Epithelial cell of proximal tubule (primary cell): ENCODE measurements around the gene TKT. TPM values are rescaled to one million over a fixed set of nuclear protein-coding genes. Genes with fewer than 3 reads are reported as not detected.

Experiments used
- DNase-seq: peaks from one replicate; pipeline ENCODE4 v3.0.0-alpha.2; 2011; ENCODE audit warnings: low read depth
- H3K4me3 ChIP-seq: 2 replicates; pipeline ENCODE4 v1.5.1; 2011; ENCODE audit warnings: low read depth, mild to moderate bottlenecking, low read length
- CTCF ChIP-seq: conservative IDR thresholded peaks from 2 replicates; pipeline ENCODE4 v1.5.1; 2012; ENCODE audit warnings: low read depth, mild to moderate bottlenecking, low read length
- total RNA-seq: library from RNA; depleted of rRNA; stranded (reverse); fragments of >200 nt; gene quantifications from 2 replicates; pipeline ENCODE4 v1.2.3, GENCODE V29; 2015

TKT gene
- total RNA-seq, 1 donor from 2014 or later: 403 TPM

DNA sequence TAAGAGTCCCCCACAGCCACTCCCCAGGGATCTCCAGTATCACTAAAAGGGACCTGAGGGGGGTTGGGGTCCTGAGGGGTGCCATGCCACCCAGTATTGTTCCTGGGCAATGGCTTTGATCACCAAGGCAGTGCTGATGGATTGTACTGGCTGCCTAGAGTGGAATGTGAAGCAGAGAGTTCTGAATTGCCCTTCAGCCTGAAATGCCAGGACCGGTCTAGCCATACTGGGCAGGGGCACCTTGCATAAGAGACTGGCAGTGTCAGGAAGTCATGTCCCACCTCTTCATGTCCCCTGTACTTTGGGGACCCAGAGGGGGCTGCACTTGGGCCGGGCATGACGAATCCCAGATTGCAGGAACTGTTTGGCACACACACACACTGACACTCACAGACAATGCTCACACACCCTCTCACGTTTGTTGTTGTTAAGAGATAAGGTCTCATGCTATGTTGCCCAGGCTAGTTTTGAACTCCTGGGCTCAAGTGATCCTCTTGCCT is 4.5 kb upstream of the TKT start:
- no peak for DNase-seq
- H3K4me3 ChIP-seq: no peak overlapping the region
- TF ChIP-seq CTCF: no peak

DNA sequence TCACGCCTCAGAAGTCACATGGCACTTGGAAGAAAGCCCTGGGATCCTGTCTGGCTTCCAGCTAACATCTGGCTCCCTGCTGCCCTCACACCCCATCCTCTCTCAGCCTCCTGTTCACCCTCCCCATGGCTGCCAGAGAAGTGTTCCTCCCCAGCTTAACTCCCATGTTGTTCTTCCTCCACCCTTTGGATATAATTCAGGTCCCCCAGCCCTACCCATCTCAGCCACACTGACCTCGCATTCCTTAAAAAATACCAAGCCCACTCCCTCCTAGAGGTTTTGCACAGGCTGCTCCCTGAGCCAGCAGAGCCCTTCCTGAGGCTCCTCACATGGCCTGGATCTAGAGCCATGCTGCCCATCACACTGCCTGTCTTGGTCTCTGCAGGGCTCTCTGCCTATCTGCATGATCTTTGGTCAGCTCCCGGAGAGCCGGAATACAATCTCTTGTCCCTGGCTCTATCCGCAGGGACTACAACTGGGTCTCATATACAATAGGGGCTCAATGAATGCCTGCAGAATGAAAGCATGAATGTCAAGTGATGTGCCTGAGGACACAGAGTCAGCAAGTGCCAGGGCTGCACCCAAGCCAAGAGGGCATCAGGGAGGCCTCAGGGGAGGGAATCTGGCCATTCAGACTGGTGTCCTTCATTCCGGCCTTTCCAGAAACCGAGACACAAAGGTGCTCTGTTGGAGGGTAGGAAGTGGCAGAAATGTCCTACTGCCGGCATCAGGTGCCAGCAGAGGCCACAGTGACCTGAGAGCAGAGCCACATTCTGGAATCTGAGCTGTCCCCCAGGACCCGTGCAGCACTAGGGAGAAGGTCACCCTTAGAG is 3.8 kb upstream of the TKT start:
- H3K4me3 ChIP-seq: no peak overlapping the region
- TF ChIP-seq CTCF: no peak
- no peak for DNase-seq

DNA sequence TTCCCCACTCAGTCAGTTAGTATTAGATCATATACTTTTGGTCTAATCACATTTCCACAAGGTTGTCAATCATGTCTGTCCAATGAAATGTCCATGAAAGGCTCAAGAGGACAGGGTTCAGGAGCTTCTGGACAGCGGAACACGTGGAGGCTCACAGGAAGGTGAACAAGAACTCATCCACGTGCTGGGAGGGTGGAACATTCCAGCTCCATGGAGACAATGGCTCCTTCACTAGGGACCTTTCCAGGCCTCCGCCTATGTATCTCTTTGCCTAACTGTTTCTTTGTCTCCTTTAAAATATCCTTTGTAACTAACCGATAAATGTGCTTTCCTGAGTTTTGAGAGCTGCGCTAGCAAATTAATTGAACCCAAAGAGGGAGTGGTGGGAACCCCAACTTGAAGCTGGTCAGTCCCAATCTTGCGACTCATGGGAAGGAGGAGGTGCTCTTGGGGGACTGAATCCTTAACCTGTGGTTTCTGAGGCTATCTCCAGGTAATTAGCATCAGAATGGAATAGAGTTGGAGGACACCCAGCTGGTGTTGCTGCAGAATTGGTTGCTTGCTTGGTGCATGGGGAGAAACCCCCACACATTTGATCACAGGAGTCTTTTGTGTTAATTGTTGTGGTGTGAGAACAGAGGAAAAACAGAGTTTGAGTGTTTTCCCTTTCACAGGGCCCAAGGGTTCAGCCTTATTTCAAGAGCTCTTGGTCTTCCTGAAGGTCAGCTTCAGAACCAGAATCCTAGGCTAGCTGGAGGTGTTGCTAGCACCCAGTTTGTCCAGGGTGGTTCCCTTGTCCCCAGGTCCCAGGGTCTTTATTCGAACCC is 3.0 kb upstream of the TKT start:
- H3K4me3 ChIP-seq: no peak overlapping the region
- no peak for TF ChIP-seq CTCF
- no peak for DNase-seq

- no peak for DNase-seq
- H3K4me3 ChIP-seq: no peak overlapping the region
- TF ChIP-seq CTCF: no peak
Observed at GRCh38 chr3:53257465-53257864, 1.6 kb upstream of the TKT start.

GRCh38 chr3:53256704-53257055 is 858 bp upstream of the TKT start:
- DNase-seq: no peak
- no peak for TF ChIP-seq CTCF
- H3K4me3 ChIP-seq: no peak overlapping the region

DNA sequence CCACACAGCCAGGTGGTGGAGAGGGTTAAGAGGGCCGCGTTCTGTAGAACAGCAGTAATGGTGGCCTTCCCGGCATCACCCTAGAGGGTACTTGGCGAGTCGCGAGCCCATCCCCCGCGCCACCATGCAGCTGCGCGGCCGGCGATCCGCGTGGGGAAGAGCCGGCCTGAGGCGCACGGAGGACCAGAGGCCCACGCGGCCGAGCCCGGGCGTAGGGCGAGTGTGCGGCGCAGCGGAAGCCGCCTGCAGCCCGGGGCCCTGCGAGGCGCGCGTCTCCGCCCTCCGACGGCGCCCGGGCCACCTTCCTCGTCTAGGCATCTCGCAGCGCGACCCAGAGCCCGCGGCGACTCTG is 423 bp downstream of the TKT start:
- no peak for TF ChIP-seq CTCF
- H3K4me3 ChIP-seq: peak overlapping the region; percentile 99
- DNase-seq: no peak
